Activated CD4-positive, alpha-beta T cell treated with anti-CD3 and anti-CD28 coated beads for 4 hours (primary cell): ENCODE data around the gene FGFR2.

ENCODE experiments used
- DNase-seq, 2 donors: peaks; one replicate each; pipeline ENCODE4 v3.0.0-alpha.2; 2020

FGFR2 gene

GRCh38 chr10:121609426-121610380 is 11.5 kb upstream of the FGFR2 start:
- no peak for DNase-seq

GRCh38 chr10:121608469-121609190 is 10.4 kb upstream of the FGFR2 start:
- no peak for DNase-seq

- no peak for DNase-seq
These were observed 9.2 kb upstream of the FGFR2 start for GRCh38 chr10:121607310-121608055.

- DNase-seq = no peak
These were observed 7.5 kb upstream of the FGFR2 start for GRCh38 chr10:121605708-121606107.

- no peak for DNase-seq
These were observed 3.2 kb upstream of the FGFR2 start for GRCh38 chr10:121601458-121601857.

GRCh38 chr10:121600611-121601010 is 2.4 kb upstream of the FGFR2 start:
- DNase-seq = no peak

GRCh38 chr10:121599947-121600346 is 1.7 kb upstream of the FGFR2 start:
- no peak for DNase-seq

GRCh38 chr10:121597504-121598262 is 561 bp downstream of the FGFR2 start:
- DNase-seq = no peak

GRCh38 chr10:121596689-121597503 is 1.3 kb downstream of the FGFR2 start:
- DNase-seq = no peak

- no peak for DNase-seq
These were observed 2.2 kb downstream of the FGFR2 start for GRCh38 chr10:121595806-121596688.

GRCh38 chr10:121595351-121595805 is 2.9 kb downstream of the FGFR2 start:
- DNase-seq = no peak

GRCh38 chr10:121594623-121595350 is 3.5 kb downstream of the FGFR2 start:
- DNase-seq = no peak

- no peak for DNase-seq
These were observed 4.2 kb downstream of the FGFR2 start for GRCh38 chr10:121594076-121594475.

- DNase-seq = no peak
These were observed 4.8 kb downstream of the FGFR2 start for GRCh38 chr10:121593281-121594075.

GRCh38 chr10:121592155-121592890 is 5.9 kb downstream of the FGFR2 start:
- DNase-seq = no peak

- no peak for DNase-seq
These were observed 7.1 kb downstream of the FGFR2 start for GRCh38 chr10:121591186-121591585.

GRCh38 chr10:121590772-121591171 is 7.5 kb downstream of the FGFR2 start:
- DNase-seq = no peak

GRCh38 chr10:121589553-121589952 is 8.7 kb downstream of the FGFR2 start:
- no peak for DNase-seq
